SK-N-SH (cell line): ENCODE results near the gene CR1L. TPM values are rescaled to one million over a fixed set of nuclear protein-coding genes. Genes with fewer than 3 reads are reported as not detected.
"Not testable (repeated sequence)": the region's sequence is repeated elsewhere in the genome, so short reads cannot be mapped to it uniquely, and the experiment has no call there.

Experiments used
- CTCF ChIA-PET: fragments of 300-600, 350-600 bp; formaldehyde crosslinking; extraction: SDS; loops from one replicate; lab custom pipeline; 2021; lab: Yijun Ruan, JAX
- POLR2A ChIA-PET: fragments of 350-600 bp; sonication (Branson Sonifier 250); formaldehyde crosslinking; extraction: SDS; loops from one replicate; lab custom pipeline; 2020; ENCODE audit warnings: antibody characterized with exemption, inconsistent platforms; lab: Yijun Ruan, JAX
- DNase-seq: peaks from one replicate; pipeline ENCODE4 v3.0.0; 2012
- H2AFZ ChIP-seq: fragments of 200-600 bp; sonication (generic); 2 replicates; pipeline ENCODE4 v1.8.1; 2016; ENCODE audit warnings: antibody characterized with exemption, mild to moderate bottlenecking, low read depth
- H3F3A ChIP-seq: fragments of 200-600 bp; sonication (generic); replicated peaks from 2 replicates; pipeline ENCODE3; 2016; ENCODE audit warnings: antibody characterized with exemption, mild to moderate bottlenecking; ENCODE audit not compliant: insufficient read depth
- H3K27ac ChIP-seq, 2 experiments: fragments of 200-500 bp in 1 of 2; fragments of 200-600 bp in 1 of 2; sonication (Bioruptor generic) in 1 of 2; sonication (generic), shearing (Covaris generic) in 1 of 2; 2 replicates each; pipeline versions ENCODE4 v1.5.1 to v1.6.1; 2014 to 2016; ENCODE audit warnings: low read depth in 2 of 2, inconsistent platforms in 1 of 2, low read length in 1 of 2, mild to moderate bottlenecking in 1 of 2, mixed read lengths in 1 of 2
- H3K27me3 ChIP-seq: fragments of 200-600 bp; sonication (generic), shearing (Covaris generic); 2 replicates; pipeline ENCODE4 v1.6.1; 2016; ENCODE audit warnings: mixed run types; ENCODE audit not compliant: insufficient read depth
- H3K36me3 ChIP-seq, 2 experiments: fragments of 200-500 bp in 1 of 2; fragments of 200-600 bp in 1 of 2; sonication (Bioruptor generic) in 1 of 2; sonication (generic) in 1 of 2; replicated peaks in 1 of 2; 2 replicates each; pipeline versions ENCODE3 to v1.5.1; 2014 to 2016; ENCODE audit warnings: low read length in 1 of 2, mild to moderate bottlenecking in 1 of 2; ENCODE audit not compliant: insufficient read depth in 2 of 2, control insufficient read depth in 1 of 2
- H3K4me1 ChIP-seq, 2 experiments: fragments of 200-500 bp in 1 of 2; fragments of 200-600 bp in 1 of 2; sonication (Bioruptor generic) in 1 of 2; sonication (generic), shearing (Covaris generic) in 1 of 2; 2 replicates each; pipeline versions ENCODE4 v1.5.1 to v1.6.1; 2014 to 2016; ENCODE audit warnings: low read depth in 1 of 2, low read length in 1 of 2, mixed run types in 1 of 2; ENCODE audit not compliant: insufficient read depth in 2 of 2, control insufficient read depth in 1 of 2
- H3K4me2 ChIP-seq: fragments of 200-600 bp; sonication (generic), shearing (Covaris generic); 2 replicates; pipeline ENCODE4 v1.6.1; 2017; ENCODE audit warnings: mixed run types
- H3K4me3 ChIP-seq, 2 experiments: fragments of 200-500 bp in 1 of 2; fragments of 200-600 bp in 1 of 2; sonication (Bioruptor generic) in 1 of 2; sonication (generic), shearing (Covaris generic) in 1 of 2; 2 replicates each; pipeline versions ENCODE4 v1.5.1 to v1.8.1; 2014 to 2016; ENCODE audit warnings: low read depth in 2 of 2, inconsistent platforms in 1 of 2, low read length in 1 of 2, mild to moderate bottlenecking in 1 of 2, mixed read lengths in 1 of 2, moderate library complexity in 1 of 2
- H3K79me2 ChIP-seq: fragments of 200-600 bp; sonication (generic); 2 replicates; pipeline ENCODE4 v1.8.1; 2017; ENCODE audit warnings: mild to moderate bottlenecking; ENCODE audit not compliant: insufficient read depth
- H3K9ac ChIP-seq: fragments of 200-600 bp; sonication (generic); 2 replicates; pipeline ENCODE4 v1.6.1; 2017; ENCODE audit warnings: mixed run types
- H3K9me2 ChIP-seq: fragments of 200-600 bp; sonication (generic); 2 replicates; pipeline ENCODE4 v1.6.1; 2017; ENCODE audit warnings: mixed run types
- H3K9me3 ChIP-seq: fragments of 200-600 bp; sonication (generic); 2 replicates; pipeline ENCODE4 v1.6.1; 2017; ENCODE audit warnings: mixed run types, mild to moderate bottlenecking, moderate library complexity
- H4K20me1 ChIP-seq: fragments of 200-600 bp; sonication (generic); 2 replicates; pipeline ENCODE4 v1.6.1; 2017; ENCODE audit warnings: mild to moderate bottlenecking, mixed run types; ENCODE audit not compliant: insufficient read depth
- SMC3 ChIP-seq: IDR thresholded peaks from 2 replicates; pipeline ENCODE4 v1.6.1; 2012; ENCODE audit warnings: low read depth, low read length, improper control_type of control experiment
- WGBS: methylation state at CpG from one replicate; pipeline ENCODE4 v1.1.6; 2017; ENCODE audit warnings: low lambda C conversion rate; 5-methylcytosine and 5-hydroxymethylcytosine counted together
- polyA plus RNA-seq, 3 experiments: library from polyadenylated mRNA; depleted of rRNA; stranded (reverse); fragments of >200 nt; gene quantifications; 2 replicates each; pipeline ENCODE4 v1.2.3, GENCODE V29; 2012

CR1L gene
- polyA plus RNA-seq, 1 of the 3 experiments (the other 2 are of a cell fraction) = not detected

DNA sequence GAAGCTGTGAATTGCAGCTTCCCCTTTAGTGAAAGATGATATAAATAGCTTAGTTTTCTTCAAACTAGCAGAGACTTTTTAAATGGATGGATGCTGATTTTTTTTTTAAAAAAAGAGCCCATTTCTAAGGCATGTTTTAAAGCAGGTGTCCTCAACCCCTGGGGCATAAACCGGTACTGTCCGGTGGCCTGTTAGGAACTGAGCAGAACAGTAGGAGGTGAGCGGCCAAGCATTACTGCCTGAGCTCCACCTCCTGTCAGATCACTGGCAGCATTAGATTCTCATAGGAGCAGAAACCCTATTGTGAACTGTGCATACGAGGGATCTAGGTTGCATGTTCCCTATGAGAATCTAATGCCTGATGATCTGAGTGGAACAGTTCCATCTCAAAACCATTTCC is 31.2 kb downstream of the CR1L start:
- H3K4me1 ChIP-seq = no peaks in the 10 kb centered on the region
- no peak overlapping the region for H3K4me3 ChIP-seq
- TF ChIP-seq SMC3 = no peak
- H3F3A ChIP-seq = no peaks in the 10 kb centered on the region
- H3K79me2 ChIP-seq = no peaks in the 10 kb centered on the region
- no peaks in the 10 kb centered on the region for H3K9me2 ChIP-seq
- peaks cover 4% of the 10 kb centered on the region; the same call in 1 of the 2 replicates for H3K27me3 ChIP-seq
- no peaks in the 10 kb centered on the region for H3K36me3 ChIP-seq
- no peaks in the 10 kb centered on the region for H3K9me3 ChIP-seq
- no peak overlapping the region for H2AFZ ChIP-seq
- WGBS = 37% methylated on average over 4 of the region's 4 CpGs
- no peak for DNase-seq
- H3K9ac ChIP-seq = no peak overlapping the region
- H4K20me1 ChIP-seq = no peaks in the 10 kb centered on the region
- no peak overlapping the region for H3K27ac ChIP-seq
- CTCF ChIA-PET = interaction anchor here (0.6 to 0.9 kb wide), 3 partner anchors 8 to 87 kb away, joined by 3 to 5 read pairs (median 3); no protein-coding TSS in a partner anchor
- POLR2A ChIA-PET = no interaction called here
- H3K4me2 ChIP-seq = no peak overlapping the region

DNA sequence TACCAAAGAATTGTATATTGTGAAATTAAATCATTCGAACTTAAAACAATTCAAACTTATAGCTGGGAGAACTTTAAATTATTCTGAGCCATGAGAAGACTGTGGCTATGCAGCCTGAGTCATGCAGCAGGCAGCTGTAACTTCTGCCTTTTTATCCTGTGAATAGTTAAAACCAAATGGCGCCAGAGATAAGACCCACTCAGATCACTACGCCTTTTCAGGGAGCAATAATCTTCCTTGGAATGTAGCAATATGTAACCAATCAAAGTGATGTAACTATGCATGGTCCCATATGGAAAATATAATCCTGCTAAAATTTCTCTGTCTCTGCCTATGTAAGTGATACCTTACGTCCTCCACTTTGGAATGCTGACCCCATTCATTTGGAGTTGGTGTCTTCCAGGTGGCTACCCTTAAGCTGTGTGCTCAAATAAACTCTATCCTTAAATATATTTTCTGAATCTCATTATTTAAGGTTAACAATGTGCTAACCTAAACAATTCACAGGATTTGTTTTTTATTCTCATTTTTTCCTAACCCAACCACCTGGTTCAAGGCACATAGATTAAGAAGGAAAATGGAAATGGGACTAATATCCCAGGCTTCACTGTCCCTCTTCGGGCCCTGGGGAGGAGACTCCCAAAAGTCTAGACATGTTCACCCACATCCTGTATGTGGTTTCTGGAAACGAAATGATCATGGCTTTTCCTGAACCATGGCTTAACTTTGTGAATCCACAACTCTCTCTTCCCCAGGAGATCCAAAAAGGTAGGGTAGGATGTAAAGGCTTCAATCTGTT is 35.9 kb downstream of the CR1L start:
- H3K27me3 ChIP-seq, H3K36me3 ChIP-seq, H3F3A ChIP-seq, H3K9me2 ChIP-seq, H3K4me2 ChIP-seq, H3K9me3 ChIP-seq, H3K4me1 ChIP-seq, DNase-seq, H3K9ac ChIP-seq, POLR2A ChIA-PET, H3K79me2 ChIP-seq, H3K27ac ChIP-seq, H3K4me3 ChIP-seq, H4K20me1 ChIP-seq, CTCF ChIA-PET, H2AFZ ChIP-seq: not testable (repeated sequence)
- 6% methylated on average over 6 of the region's 6 CpGs for WGBS

DNA sequence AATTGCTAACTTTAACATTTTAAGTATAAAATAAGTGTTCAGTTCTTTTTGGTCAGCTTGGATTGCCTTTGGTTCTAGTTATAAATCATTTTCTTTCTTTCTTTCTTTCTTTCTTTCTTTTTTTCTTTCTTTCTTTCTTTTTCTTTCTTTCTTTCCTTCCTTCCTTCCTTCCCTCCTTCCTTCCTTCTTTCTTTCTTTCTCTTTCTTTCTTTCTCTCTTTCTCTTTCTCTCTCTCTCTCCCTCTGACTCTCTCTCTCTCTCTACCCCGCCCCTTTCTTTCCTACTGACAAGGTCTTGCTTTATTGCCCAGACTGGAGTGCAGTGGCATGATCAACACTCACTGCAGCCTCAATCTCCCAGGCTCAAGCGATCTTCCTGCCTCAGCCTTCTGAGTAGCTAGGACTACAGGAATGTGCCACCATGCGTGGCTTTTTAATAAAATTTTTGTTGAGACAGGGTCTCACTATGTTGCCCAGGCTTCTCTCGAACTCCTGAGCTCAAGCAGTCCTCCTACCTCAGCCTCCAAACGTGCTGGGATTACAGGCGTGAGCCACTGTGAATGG is 38.0 kb downstream of the CR1L start:
- H3K4me1 ChIP-seq, DNase-seq, H4K20me1 ChIP-seq, H3F3A ChIP-seq, H3K79me2 ChIP-seq, H3K4me3 ChIP-seq, H3K9me3 ChIP-seq, H3K27me3 ChIP-seq, H3K4me2 ChIP-seq, H3K27ac ChIP-seq, H3K9me2 ChIP-seq, H3K9ac ChIP-seq, H3K36me3 ChIP-seq, POLR2A ChIA-PET, H2AFZ ChIP-seq, CTCF ChIA-PET: not testable (repeated sequence)
- 18% methylated on average over 6 of the region's 6 CpGs for WGBS

DNA sequence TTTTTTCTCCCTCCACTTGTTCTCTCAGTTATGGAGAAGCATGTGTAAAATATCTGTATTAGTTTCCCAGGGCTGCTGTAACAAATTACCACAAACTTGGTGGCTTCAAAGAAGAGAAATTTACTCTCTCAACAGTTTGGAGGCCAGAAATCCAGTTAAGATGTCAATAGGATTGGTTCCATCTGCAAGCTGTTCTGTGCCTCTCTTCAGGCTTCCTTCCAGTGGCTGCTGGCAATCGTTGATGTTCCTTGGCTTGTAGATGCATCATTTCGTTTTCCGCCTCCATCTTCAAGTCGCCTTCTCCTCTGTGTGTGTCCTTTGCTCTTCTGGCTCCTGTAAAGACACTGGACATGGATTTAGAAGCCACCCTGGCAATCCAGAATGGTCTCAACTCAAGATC is 45.6 kb downstream of the CR1L start:
- H2AFZ ChIP-seq, H3K4me2 ChIP-seq, H3K27me3 ChIP-seq, H3K9me3 ChIP-seq, H3K9ac ChIP-seq, H3K36me3 ChIP-seq, H3K4me1 ChIP-seq, H3K4me3 ChIP-seq, H4K20me1 ChIP-seq, POLR2A ChIA-PET, H3K27ac ChIP-seq, H3K9me2 ChIP-seq, H3K79me2 ChIP-seq, DNase-seq, H3F3A ChIP-seq: not testable (repeated sequence)
- 59% methylated on average over 4 of the region's 4 CpGs for WGBS
- CTCF ChIA-PET = interaction anchor here (1.1 kb wide), 1 partner anchor 8 kb away, joined by 3 read pairs; no protein-coding TSS in a partner anchor
